ENCODE measurements around the gene SNX3.
A peak's percentile ranks its signal among the peaks of the same experiment; 100 is the strongest.

SNX3 gene

DNA sequence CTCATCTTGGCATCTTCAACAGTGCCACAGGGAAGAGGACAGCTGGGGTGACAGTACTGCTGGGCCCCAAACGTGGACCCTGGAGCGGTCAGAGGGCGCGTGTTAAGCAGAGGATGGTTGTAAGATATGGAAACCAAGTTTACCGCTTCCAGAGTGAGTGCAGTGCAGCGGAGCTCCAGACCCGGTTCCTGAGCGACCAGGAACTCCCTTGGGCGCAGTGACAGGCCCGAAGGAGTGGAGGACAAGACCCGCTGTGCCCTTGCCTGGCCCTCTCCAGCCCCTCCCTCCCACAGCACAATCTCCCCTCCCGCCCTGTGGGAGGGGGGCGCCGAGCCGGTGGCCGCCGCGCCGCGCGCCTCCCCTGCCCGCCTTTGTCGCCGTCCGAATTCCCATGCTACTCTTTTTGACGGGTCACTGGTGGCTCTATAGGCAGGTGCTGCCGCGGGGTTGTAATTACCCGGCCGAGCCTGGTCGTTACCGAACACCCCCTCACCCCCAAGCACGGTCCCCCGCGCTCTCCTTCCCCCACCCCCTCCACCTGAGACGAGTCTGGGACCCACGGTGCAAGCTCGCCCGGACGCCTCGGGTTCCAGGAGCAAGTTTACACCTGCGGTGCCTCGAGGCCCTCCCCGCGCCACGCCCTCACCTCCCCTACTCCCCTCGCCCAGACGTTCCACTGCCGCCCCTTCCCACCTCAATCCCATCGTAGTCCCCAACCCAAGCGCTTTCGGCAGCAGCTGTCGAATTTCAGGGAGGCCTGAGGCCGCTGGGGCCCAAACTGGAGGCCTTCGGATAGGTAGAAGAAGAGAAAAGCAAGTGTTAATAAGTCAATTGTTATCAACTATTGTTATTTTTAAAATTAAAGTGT is 91.1 kb downstream of the SNX3 start:
- no peak for DNase-seq

DNA sequence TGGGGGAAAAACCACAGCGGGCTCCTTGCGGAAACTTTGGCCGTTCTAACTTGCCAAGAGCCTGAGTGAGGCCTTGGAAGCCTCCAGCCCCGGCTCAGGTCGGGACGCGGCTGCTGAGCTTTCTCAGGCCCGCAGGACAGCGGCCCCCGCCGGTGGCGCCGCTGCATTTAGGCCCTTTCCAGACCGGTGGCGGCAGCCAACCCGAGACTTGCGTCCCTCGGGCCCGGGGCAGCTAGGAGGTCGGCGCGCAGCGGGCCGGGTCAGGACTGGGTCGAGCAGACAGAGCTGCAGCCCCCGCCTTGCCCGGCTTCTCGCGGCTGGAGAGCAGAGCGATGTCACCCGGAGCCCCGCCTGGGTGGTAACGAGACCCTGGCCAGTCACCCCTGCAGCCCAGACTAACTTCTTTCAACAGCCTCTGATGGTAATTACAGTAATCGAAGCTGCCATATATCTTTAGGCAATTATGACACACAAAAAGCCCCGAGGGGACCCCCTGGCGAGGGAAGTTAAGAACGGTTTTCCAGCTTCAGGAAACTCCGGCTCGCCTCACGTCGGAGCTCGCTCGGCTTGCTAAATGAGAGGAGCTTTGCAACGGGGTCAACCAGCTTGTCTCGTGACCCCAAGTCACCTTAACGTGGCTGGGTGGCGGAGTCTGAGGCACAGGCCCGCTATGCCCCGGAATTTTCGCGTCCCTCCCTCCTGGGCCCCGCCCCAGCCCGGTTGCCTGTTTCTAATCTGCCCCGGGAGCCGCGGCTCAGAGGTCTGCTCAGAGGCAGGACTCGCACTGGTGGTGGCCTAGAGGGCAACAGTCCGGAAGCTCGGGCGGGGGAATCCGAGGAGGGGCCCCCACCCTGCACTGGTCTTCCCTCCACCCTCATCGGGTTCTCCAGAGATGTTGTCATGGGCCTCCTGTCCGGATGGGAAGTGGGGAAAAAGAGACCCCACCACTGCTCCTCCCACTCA is 92.1 kb downstream of the SNX3 start:
- DNase-seq, result peak; percentile 35

DNA sequence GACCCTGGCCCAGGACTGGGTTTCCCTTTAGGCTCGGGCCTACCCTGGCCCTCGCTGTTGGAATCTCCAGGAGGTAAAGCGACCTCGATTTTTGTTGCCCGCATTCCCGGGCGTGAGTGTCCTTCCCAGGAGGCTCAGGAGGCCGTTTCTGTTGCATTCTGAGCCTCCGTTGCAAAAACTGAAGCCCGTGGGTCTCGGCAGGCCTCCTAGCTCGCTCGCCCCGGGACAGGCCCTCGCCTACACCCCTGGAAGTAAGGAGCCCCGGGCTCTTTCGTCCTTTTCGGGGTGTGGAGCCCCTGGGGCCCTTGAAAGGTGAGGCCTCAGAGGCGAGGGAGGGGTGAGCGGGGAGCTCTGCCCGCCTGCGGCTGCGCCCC is 92.8 kb downstream of the SNX3 start:
- no peak for DNase-seq

DNA sequence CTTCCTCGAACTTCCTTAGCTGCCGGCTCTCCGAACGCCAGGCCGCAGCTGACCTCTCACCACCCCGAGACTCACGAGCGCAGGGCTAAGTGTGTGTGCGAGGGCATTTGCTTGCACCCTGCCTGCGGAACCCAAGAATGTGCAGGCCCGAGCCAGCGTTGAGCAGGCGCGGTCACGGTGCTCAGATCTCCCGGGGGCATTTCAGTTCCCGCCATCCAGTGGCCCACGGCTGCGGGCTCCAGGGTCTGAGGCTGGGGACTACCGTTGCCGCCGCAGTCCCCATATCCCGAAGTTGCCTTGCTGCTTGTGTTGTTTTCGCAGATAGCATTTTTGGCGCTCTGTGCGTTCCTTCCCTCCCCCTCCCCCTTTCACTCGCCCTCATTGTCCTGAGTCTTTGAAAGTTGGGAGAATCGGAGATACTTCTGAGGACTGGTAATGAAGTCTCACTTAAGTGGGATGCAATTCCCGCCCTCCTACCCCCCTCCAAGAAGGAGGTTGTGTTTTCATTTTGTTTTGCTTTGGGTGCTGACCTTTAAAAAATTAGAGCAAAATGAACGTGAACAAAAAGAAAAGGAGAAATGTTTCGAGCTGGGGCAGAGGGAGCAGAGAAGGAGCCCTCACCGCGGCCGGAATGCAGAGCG is 93.3 kb downstream of the SNX3 start:
- no peak for DNase-seq

DNA sequence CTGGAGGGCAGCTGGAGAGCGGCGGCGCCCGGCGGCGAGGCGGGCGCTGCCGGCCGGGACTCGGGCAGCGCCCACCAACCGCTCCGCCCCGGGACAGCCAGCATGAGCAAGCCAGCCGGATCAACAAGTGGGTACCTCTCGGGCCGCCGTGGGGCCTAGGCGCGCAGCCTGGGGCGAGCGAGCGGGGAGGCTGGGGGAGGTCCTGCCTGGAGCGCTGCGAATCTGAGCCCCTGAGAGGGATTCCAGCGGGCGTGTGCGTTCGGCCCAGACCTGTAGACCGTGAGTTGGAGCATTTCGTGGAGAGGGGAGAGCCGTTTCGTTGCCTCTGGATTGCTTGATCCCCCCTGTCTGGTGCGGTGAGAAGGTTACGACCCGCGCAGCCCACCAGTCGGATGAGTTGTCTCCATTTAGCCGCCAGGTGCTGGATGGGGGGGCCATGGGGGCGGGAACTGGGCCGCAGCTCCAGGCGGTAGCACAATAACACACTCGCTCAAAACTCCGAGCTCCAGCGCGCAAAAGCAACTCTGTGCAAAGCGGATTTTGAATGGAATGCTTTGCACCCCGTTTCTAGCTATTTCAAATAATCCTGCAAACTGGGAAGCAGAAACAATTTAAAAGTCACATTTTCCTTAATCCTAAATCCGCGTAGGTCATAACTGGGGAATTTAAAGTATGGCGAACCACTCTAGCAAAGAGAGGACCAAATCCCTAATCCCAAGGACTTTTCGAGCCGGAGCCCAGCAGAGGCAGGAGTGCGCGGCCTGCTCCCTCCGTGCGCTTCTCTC is 94.0 kb downstream of the SNX3 start:
- DNase-seq, result no peak

DNA sequence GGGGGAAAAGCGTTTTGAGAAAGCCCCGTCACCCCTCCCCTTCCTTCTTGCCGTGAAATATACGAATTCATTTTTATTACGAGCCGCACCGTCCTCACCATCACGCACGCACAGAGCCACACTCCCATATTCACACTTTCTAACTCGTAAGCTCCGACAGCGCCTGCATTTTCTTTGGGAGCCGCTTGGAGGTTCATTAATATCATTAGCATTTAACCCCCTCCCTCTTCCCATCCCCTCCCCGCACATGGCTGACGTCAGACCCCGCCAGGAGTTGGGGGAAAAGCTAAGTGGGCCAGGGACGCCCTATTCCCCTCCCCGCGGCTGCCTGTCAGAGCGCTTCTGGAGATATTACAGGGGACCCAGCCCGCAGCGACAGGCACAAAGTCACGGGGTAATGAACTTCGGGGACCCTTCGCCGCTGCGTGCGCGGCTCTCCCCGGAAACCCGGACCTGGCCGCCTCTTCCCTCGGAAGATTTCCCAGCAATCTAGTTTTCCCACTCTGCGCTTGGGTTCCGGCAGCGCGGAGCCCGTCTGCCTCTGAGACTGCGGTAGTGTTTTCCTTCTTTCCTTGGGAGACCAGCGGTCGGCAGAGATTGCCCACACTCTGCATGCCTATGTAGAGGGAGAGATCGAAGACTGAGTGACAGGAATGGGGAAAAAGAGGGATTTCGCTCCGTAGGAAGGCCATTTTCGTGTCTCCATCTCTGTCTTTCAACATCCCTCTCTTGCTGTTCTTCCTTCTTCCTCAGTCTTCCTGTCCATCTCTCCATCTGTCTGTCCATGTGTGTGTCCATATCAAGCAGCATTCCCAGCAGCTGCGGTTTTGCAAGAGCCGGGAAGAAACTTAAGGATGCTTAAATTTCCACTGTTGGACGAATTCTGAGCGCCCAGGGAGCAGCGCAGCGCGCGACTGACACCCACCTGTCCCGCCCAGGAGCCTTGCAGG is 94.9 kb downstream of the SNX3 start, which contains the start of gene NR2E1:
Gene NR2E1, plus strand, starts transcription at position 309 of the 950 bp plus-strand sequence. CDS start 744 bp downstream, outside the sequence.
- DNase-seq, result no peak

DNA sequence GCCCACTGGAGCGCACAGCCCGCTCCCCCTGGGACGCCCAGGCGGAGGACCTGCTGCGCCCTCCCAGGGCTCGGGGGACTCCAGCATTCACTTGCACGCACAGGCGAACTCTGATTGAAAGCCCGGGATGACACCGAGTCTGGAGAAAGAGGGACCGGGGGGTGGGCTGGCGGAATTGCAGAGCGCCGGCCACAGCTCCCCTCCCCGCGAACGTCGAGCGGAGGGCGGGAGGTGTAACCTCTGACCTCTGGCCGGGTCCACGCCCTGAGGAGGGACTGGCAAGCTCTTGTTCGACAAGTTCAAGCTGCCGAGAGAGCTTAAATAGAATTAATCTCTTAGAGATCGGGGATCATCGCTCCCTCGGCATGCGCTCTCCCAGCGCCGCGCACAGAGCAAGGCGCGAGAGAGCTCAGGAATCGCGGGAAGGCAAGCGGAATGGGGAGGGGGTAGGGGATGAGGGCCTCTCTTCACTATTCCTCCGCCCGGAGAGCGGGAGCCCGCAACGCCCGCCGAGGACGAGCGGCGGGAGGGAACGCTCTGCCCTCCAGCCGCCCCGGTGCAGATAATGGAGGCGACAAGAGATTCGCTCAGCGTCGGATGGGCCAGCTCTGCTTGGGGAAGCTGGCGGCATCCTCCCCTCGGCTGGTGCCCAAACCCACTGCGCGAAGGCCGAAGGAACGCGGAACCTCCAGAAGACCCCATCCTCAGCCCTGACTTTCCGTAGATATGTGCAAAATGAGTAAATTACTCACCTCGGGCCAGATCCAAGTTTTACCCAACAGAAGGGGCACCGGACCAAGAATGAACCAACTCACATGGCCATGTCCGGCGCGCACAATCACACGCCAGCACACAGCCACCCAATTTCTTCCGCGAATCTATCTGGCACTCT is 95.8 kb downstream of the SNX3 start:
- no peak for DNase-seq

DNA sequence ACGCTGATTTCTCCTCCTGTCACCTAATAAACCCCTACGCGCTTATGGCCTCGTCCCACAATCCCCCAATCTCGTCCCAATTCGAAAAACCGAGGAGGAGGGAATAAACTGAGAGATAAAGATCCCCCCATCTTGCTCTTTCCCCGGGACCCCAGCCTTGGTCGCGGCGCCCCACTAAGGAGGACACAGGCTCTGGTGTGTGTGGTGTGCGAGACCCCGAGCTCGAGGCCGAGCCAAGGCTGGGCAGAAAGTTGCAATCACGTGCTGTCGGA is 96.4 kb downstream of the SNX3 start:
- no peak for DNase-seq

DNA sequence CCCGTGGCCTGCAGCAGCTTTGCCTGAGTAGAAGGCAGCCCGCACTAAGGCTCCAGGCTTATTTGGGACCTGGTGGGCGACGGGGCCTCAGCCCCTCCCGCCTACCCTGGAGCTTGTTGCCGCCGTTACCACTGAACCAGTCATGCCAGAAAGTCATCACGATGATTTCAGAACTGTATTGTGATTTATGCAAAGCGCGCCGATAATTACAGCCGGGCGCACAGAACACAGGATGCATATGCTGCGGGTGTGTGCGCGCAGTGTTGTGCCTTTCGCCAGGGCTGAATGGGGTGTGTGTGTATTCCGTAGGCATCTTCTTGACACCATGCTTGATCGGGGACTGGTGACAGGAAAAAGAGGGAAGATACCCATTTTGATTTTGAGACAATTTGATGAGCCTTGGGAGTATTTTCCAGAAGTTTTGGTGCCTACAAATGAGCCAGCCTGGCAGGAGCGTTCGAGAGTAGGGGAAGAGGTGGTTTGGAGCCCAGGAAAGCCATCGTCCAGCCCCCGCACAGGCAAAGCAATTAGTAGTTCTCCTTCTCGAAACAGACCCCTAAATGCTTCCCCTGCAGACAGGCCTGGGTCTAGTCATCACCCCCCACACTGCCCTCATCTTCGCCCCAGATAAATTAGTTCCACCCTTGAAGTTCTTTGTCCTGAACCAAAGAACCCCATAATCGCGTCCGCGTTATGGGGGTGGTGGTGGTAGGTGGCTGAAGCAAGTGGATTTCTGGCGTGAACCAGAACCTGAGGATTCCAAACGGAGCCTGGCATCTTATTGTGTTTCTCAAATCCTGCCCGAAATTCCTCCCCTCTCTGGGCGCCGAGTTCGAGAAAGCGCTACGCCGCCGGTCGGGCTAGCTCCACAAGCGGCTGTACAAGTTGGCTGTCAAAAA is 96.9 kb downstream of the SNX3 start:
- no peak for DNase-seq

DNA sequence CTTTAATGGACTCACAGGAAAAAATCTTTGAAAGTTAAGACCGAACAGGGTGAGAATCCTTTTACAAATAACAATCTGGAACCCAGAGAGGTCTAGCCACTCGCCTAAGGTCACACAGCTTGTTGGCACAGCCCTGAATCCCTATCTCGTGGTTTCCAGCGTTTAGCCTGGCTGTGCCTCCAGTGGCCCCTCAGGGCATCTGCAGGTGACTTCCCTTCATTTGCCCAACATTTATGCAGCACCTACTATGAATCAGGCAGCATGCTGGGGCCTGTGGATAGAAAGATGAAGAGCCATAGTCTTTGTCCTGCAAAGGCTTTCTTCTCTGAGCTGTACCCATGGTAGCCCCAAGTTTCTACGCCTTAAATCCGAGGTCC is 97.6 kb downstream of the SNX3 start:
- no peak for DNase-seq

DNA sequence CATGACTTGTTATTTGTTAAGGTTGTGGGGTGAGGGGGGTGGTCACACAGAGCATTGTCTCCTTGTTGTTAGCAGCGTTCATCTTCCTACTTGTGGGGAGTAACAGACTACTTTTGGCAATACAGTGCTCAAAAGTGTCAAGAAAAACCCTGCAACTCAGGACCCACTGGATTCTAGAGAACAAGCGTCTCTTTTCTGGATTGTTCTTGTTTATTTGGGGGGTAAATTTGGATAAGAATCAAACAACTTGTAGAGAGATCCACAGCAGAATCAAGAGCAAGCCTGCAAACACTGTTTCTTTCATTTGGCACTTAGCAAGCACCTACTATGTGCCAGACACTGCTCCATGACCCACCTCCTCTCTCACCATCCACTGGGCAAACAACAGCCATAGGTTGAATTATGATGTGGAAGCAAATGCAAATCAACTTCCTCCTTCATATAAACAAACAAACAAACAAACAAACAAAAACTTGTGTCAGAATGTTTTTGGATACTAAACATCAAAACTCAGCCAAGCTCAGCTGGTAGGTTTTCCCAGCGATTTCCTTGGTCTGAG is 99.0 kb downstream of the SNX3 start:
- DNase-seq, result no peak
